Measurements from ENCODE around the gene MAP3K7CL. TPM values are rescaled to one million over a fixed set of nuclear protein-coding genes. Genes with fewer than 3 reads are reported as not detected.
"Not testable (repeated sequence)": the region's sequence is repeated elsewhere in the genome, so short reads cannot be mapped to it uniquely, and the experiment has no call there.

MAP3K7CL gene
- polyA plus RNA-seq, 10 donors = 45.2 to 110 (median 72.3) TPM

GRCh38 chr21:29164323-29164942 is 34.0 kb downstream of the MAP3K7CL start:
- DNase-seq = peak; percentile 68 to 76 (median 72)

DNA sequence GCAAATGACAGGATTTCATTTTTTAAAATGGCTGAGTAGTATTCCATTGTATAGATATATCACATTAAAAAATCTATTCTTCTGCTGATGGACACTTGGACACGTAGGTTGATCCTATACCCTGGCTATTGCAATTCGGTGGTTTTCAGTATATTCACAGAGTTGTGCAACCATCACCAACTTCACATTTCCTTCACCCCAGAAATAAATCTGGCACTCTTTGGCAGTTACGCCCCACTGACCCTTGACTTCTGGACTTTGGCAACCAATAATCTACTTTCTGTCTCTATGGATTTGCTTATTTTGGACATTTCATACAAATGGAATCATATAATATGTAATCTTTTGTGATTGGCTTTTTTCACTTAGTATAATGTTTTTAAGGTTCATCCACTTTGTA is 35.9 kb downstream of the MAP3K7CL start:
- DNase-seq = no peak

DNA sequence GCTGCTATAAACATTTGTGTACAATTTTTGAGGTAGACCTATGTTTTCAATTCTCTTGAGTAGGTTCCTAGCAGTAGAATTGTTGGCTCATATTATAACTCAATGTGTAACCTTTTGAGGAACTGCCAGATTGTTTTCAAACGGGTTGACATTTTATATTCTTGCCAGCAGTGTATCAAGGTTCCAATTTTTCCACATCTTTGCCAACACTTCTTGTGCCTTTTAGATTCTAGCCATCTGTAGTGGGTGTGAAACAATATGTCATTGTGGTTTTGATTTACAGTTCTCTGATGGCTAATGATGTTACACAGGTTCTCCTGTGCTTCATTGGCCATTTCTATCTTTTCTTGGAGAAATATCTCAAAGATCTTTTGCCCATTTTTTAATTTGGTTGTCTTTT is 36.4 kb downstream of the MAP3K7CL start:
- DNase-seq = no peak

DNA sequence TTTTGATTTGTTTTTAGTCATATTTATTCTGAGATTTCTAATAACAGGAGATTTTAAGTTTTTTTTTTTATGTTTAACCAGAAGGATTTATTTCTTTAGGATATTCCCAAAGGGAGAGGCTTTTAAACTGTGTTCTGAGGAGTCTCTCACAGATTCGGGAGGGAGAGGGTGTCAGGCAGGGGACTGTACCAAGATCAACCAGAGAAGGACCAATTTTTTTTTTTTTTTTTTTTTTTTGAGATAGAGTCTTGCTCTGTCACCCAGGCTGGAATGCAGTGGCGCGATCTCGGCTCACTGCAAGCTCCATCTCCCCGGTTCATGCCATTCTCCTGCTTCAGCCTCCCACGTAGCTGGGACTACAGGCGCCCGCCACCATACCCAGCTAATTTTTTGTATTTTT is 37.0 kb downstream of the MAP3K7CL start:
- not testable (repeated sequence) for DNase-seq

GRCh38 chr21:29168891-29169315 is 38.5 kb downstream of the MAP3K7CL start:
- no peak for DNase-seq

DNA sequence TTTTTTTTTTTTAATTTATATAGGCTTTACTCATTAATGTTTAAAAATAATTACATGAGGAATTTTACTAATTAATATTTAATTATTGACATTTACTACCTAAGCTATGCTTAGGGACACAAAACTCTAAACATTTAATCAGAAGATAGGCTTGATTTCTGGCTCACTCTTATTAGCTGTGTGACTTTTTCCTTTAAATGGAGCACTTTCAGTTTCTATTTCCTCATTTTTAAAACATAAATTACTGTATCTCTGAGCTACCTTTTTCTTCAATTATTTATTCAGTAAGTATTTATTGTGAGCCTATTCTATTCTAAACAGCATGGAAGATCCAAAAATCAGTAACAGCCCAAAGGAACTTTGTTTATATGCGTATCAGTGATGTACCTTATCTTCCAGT is 40.5 kb downstream of the MAP3K7CL start:
- DNase-seq = no peak

GRCh38 chr21:29172282-29172681 is 41.8 kb downstream of the MAP3K7CL start:
- no peak for DNase-seq

DNA sequence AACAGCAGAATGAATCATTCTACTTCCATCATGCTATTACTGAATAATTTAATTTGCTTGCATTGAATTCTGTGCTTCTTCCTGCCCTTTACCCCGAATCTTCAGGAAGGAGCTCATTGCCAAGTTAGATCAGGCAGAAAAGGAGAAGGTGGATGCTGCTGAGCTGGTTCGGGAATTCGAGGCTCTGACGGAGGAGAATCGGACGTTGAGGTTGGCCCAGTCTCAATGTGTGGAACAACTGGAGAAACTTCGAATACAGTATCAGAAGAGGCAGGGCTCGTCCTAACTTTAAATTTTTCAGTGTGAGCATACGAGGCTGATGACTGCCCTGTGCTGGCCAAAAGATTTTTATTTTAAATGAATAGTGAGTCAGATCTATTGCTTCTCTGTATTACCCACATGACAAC is 44.2 kb downstream of the MAP3K7CL start:
- peak in 1 of 3 donors; percentile 35 for DNase-seq

GRCh38 chr21:29175408-29176134 is 45.1 kb downstream of the MAP3K7CL start:
- DNase-seq = peak in 2 of 3 donors; percentile 34 to 60

- DNase-seq = no peak
Measured at GRCh38 chr21:29176471-29177120, 46.2 kb downstream of the MAP3K7CL start.

DNA sequence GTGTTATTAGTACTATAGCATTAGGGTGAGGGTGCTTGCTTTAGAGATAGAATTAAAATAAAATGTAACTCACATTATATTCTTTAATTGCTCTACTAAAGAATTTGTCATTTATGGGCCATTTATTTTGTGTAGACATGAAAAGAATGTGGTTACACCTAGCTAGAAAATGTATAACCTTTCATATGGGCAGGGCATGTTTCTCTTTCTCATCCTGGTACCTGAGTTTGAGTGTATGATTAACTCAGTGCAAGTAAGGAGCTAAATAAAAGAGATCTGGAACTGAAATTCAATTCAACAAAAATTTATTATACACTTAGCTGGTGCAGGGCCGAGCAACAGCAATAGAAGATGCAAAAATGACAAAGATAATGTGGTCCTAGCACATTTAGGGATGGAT is 47.4 kb downstream of the MAP3K7CL start:
- no peak for DNase-seq

- no peak for DNase-seq
Measured at GRCh38 chr21:29178926-29179325, 48.5 kb downstream of the MAP3K7CL start.

DNA sequence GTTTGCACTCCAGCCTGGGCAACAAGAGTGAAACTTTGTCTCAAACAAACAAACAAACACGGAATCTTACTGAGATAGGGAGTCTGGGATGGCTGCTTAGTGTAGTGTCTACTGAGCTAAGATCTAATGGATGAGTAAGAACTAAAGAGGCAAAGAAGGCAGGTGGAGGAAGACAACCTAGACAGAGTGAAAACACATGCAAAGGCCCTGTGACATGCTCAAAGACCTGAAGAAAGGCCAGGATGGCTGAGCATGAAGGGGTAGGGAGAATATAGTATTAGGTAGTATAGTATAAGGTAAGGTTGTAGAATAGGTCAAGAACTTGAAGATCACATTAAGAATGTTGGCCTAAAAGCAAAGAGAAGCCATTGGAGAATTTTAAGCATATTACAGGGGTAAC is 49.1 kb downstream of the MAP3K7CL start:
- no peak for DNase-seq

DNA sequence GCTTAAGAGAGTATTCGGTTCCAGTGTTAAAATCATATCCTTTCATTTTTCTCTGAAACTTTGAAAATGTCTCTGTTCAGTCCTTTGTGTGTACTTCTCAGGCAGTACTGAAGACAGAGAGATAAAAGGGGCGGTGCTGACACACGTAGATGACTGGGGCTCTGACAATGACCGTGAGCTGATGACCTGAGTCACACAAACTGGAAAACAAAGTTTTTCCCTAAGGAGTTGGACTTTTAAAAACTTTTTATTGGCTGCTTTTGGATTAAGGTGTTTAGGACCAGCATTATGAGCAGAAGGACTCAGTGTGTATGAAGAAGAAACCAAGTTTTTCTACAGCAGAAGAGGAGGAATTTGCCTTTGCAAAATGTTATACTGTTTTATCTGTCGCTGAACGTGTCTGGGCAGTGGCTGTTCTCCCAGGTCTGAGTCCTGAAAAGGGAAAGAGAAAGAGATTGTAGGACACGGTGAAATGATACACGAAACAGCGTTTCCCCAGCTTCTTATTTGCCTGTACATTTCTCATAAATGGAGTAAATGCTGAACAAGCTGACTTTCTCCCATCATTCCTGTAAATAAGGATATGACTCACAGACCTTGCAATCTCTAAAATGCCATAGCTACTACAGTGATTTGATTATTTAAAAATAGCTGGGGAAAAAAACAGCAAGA is 51.5 kb downstream of the MAP3K7CL start:
- peak in 2 of 3 donors; percentile 39 to 75 for DNase-seq

GRCh38 chr21:29182691-29183092 is 52.2 kb downstream of the MAP3K7CL start:
- DNase-seq = no peak

DNA sequence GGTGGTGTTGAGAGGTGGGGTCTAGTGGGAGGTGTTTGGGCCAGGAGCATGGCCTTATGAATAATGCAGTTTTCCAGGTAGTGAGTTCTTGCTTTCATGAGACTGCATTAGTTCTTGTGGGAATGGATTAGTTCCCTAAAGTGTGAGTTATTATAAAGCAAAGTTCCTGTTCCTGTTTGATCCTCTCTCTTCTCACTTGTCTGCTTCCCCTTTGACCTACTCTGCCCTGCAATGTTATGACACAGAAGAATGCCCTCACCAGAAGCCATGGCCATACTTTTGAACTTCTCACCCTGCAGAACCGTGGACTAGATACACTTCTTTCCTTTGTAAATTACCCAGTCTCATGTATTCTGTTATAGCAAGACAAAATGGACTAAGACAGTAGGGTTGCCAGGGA is 53.6 kb downstream of the MAP3K7CL start:
- DNase-seq = no peak

DNA sequence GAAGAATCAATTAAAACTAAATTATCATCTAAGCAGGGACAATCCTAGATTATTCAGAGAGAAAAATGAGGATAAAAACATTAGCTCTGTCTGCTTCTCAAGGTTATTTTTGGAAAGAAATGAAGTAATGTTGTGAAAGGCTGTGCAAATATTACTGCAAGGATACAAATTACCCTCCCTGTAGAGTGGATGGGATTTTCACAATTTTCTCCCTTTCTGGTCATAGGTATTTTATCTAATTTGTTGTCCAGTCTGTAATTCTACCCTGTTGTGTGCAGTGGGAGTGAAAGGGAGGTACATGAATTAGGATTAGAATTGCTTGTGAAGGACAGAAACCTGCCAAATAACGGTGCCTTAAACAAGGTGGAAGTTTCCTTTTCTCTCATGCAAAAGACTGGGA is 54.7 kb downstream of the MAP3K7CL start:
- no peak for DNase-seq

- no peak for DNase-seq
Measured at GRCh38 chr21:29185633-29186032, 55.2 kb downstream of the MAP3K7CL start.

- no peak for DNase-seq
Measured at GRCh38 chr21:29186246-29186645, 55.8 kb downstream of the MAP3K7CL start.

DNA sequence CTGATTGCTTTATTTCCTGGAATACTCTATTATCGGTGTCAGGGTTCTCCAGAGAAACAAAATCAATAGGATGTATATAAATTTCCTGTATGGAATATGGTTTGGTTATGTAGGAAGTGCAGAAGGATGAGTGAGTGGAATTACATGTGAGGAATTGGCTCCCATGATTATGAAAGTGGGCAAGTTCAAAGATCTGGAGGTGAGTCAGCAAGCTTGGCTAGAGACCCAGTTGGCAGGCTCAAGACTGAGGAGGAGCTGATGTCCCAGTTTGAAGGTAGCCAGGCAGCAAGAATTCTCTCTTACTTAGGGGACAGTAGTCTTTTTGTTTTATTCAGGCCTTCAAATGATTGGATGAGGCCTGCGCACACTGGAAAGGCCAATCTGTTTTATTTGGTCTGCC is 57.5 kb downstream of the MAP3K7CL start:
- peak; percentile 26 to 83 (median 36) for DNase-seq

DNA sequence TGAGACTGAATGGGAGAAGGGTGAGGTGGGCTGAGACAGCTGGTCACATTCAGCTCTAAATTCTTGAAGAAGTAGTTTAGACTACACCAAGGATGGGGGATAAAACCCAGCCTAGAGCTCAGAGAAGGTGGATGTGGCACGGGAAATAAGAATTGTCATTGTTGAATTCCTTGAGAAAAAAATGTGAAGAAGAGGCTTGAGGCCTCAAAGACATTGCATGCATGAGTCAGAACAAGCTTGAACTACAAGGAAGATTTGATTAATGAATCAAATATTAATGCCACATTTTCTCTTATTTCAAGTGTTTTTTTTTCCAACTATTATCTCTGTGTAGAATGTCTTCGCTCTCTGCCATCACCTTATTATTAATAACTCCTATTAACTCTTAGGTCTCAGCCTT is 58.9 kb downstream of the MAP3K7CL start:
- peak in 1 of 3 donors; percentile 39 for DNase-seq

GRCh38 chr21:29190923-29191331 is 60.5 kb downstream of the MAP3K7CL start:
- DNase-seq = peak in 1 of 3 donors; percentile 25

Data from muscle of back (tissue), 11 donors.